Erythroblast (primary cell): ENCODE results near the gene MAP3K21.

Experiments
- GATA1 ChIP-seq: IDR thresholded peaks from 2 replicates; pipeline ENCODE4 v1.6.1; 2011; ENCODE audit warnings: low read depth, mild to moderate bottlenecking, control low read depth, low read length, moderate library complexity
- POLR2A ChIP-seq: IDR thresholded peaks from 2 replicates; pipeline ENCODE4 v1.6.1; 2011; ENCODE audit warnings: mild to moderate bottlenecking, low read length

- TF ChIP-seq POLR2A = no peak
- TF ChIP-seq GATA1 = no peak
Observed at GRCh38 chr1:233300326-233300725, 27.2 kb upstream of the MAP3K21 start.
